Measurements from ENCODE around the gene CYBC1.

CYBC1 gene

DNA sequence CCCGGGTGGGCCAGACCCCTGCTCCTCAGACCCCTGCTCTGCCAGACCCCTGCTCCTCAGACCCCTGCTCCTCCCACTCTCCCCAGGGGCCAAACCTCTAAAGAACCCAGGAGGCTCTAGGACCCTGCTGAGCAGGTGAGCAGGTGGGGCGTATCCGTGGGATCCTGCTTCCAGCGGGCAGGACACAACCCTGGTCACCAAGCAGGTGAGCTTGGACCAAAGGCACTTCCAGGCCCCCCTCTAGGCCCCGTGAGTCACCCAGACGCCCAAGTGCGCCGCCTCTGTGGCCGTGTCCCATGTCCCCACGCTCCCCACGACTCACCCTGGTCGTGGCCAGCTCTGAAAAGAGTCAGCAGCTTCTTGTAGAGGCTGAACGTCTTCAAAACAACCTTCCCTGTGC lies 5.0 kb downstream of the CYBC1 start:
- Histone ChIP-seq H3K18ac (ENCODE audit: low read length) (no peak overlapping the region), H2BK5ac (ENCODE audit: low read length) (no peak overlapping the region), H3K36me3 (ENCODE audit: control insufficient read depth, insufficient read depth, low read length) (no peaks in the 10 kb centered on the region), H4K5ac (ENCODE audit: low read length) (no peak overlapping the region), H2AK5ac (ENCODE audit: low read length) (no peak overlapping the region), H3K4ac (ENCODE audit: low read depth, low read length) (no peak overlapping the region), H2BK15ac (replicated peaks; ENCODE audit: low read depth) (no peak overlapping the region), H3K4me2 (ENCODE audit: low read length) (no peak overlapping the region), H3K27ac (ENCODE audit: low read depth, low read length) (no peak overlapping the region), H3K56ac (ENCODE audit: low read length) (no peak overlapping the region), H3K4me3 (ENCODE audit: low read length) (no peak overlapping the region), H2BK120ac (ENCODE audit: low read depth, low read length) (no peak overlapping the region), H3K79me1 (ENCODE audit: low read length) (no peaks in the 10 kb centered on the region), H3K27me3 (ENCODE audit: insufficient read depth, low read length, poor library complexity) (no peaks in the 10 kb centered on the region), H3K9ac (ENCODE audit: low read length) (no peak overlapping the region), H4K8ac (ENCODE audit: low read depth, low read length) (no peak overlapping the region), H3K23ac (ENCODE audit: low read length) (no peak overlapping the region), H3K4me1 (ENCODE audit: control insufficient read depth, low read depth, low read length) (no peaks in the 10 kb centered on the region), H3K79me2 (ENCODE audit: control insufficient read depth, insufficient read depth, low read length) (no peaks in the 10 kb centered on the region)
- no CpG with 5 or more reads among the region's 13 CpGs for WGBS (ENCODE audit: extremely low coverage, insufficient coverage, low lambda C conversion rate)
- no peak for DNase-seq

DNA sequence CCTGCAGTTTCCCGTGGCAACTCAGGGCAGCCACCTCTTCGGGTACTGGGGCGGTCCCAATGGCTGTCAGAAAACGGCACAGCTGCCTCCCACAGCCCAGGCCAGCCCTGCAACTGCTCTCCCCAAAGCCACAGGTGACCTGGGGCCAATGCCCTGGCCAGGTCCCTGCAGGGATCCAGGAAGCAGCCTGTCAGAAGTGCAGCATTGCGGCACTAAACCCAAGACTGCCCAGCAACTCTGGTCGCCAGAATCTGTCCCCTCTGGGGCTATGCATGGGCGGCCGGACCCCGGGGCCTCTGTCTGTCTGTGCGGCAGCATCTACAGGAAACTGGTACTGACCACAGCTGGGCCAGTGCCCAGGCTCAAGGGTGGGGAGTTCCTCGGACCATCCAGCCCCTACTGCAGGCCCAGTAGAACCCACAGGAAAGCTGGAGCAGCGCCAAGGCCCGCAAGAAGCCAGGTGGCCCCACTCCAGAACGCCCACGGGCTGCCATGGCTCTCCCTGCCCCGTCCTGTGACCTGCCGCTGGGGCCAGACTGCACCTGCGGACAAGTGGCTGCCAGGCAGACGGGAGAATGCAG lies 5.5 kb downstream of the CYBC1 start:
- H3K23ac ChIP-seq (ENCODE audit: low read length): no peak overlapping the region
- H2BK15ac ChIP-seq (replicated peaks; ENCODE audit: low read depth): no peak overlapping the region
- H3K4me2 ChIP-seq (ENCODE audit: low read length): no peak overlapping the region
- H3K4me3 ChIP-seq (ENCODE audit: low read length): no peak overlapping the region
- no peak overlapping the region for H3K4ac ChIP-seq (ENCODE audit: low read depth, low read length)
- no peak overlapping the region for H2BK120ac ChIP-seq (ENCODE audit: low read depth, low read length)
- no peak overlapping the region for H3K27ac ChIP-seq (ENCODE audit: low read depth, low read length)
- H2BK5ac ChIP-seq (ENCODE audit: low read length): no peak overlapping the region
- no peaks in the 10 kb centered on the region for H3K36me3 ChIP-seq (ENCODE audit: control insufficient read depth, insufficient read depth, low read length)
- no peaks in the 10 kb centered on the region for H3K79me2 ChIP-seq (ENCODE audit: control insufficient read depth, insufficient read depth, low read length)
- no peak overlapping the region for H4K8ac ChIP-seq (ENCODE audit: low read depth, low read length)
- no peaks in the 10 kb centered on the region for H3K4me1 ChIP-seq (ENCODE audit: control insufficient read depth, low read depth, low read length)
- DNase-seq: no peak
- no peak overlapping the region for H4K5ac ChIP-seq (ENCODE audit: low read length)
- no peak overlapping the region for H3K56ac ChIP-seq (ENCODE audit: low read length)
- H2AK5ac ChIP-seq (ENCODE audit: low read length): no peak overlapping the region
- H3K18ac ChIP-seq (ENCODE audit: low read length): no peak overlapping the region
- H3K27me3 ChIP-seq (ENCODE audit: insufficient read depth, low read length, poor library complexity): no peaks in the 10 kb centered on the region
- no peak overlapping the region for H3K9ac ChIP-seq (ENCODE audit: low read length)
- WGBS (ENCODE audit: extremely low coverage, insufficient coverage, low lambda C conversion rate): no CpG with 5 or more reads among the region's 19 CpGs
- no peaks in the 10 kb centered on the region for H3K79me1 ChIP-seq (ENCODE audit: low read length)

DNA sequence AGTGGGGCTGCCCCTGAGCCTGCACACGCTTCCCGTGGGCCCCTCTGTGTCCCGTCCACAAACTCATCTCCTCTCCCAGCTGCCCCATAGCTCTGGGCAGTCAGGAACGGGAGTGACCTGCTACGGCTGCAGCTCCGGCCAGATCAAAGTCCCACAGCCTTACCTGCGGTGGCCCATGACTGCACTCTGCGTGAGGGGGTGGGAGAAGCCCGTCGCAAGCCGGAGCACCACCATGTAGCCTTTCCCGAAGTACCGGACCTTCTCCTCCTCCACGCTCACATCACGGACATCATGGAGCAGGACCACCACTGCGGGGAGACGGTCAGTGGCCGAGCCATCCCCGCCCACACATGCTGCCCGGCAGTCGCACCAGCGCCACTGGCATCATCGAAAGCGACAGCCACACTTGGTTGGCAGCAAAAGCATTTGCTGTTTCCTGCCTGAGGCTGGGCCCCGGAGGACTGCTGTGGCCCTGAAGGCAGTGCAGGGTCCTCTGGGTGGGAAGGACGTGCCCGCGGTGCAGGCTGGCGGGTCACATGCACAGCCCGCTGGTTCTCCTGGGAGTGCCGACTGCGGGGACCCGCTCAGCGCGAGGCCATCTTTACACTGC lies 6.2 kb downstream of the CYBC1 start:
- H3K79me2 ChIP-seq (ENCODE audit: control insufficient read depth, insufficient read depth, low read length): no peaks in the 10 kb centered on the region
- no peaks in the 10 kb centered on the region for H3K4me1 ChIP-seq (ENCODE audit: control insufficient read depth, low read depth, low read length)
- no peak overlapping the region for H3K4ac ChIP-seq (ENCODE audit: low read depth, low read length)
- no peak overlapping the region for H3K4me3 ChIP-seq (ENCODE audit: low read length)
- H3K23ac ChIP-seq (ENCODE audit: low read length): no peak overlapping the region
- no peak overlapping the region for H3K18ac ChIP-seq (ENCODE audit: low read length)
- no peak overlapping the region for H2BK120ac ChIP-seq (ENCODE audit: low read depth, low read length)
- no peak for DNase-seq
- H2BK15ac ChIP-seq (replicated peaks; ENCODE audit: low read depth): no peak overlapping the region
- H2BK5ac ChIP-seq (ENCODE audit: low read length): no peak overlapping the region
- no peak overlapping the region for H4K8ac ChIP-seq (ENCODE audit: low read depth, low read length)
- no peak overlapping the region for H4K5ac ChIP-seq (ENCODE audit: low read length)
- no peak overlapping the region for H3K9ac ChIP-seq (ENCODE audit: low read length)
- no peaks in the 10 kb centered on the region for H3K27me3 ChIP-seq (ENCODE audit: insufficient read depth, low read length, poor library complexity)
- H2AK5ac ChIP-seq (ENCODE audit: low read length): no peak overlapping the region
- no peaks in the 10 kb centered on the region for H3K36me3 ChIP-seq (ENCODE audit: control insufficient read depth, insufficient read depth, low read length)
- no peaks in the 10 kb centered on the region for H3K79me1 ChIP-seq (ENCODE audit: low read length)
- no peak overlapping the region for H3K27ac ChIP-seq (ENCODE audit: low read depth, low read length)
- no peak overlapping the region for H3K4me2 ChIP-seq (ENCODE audit: low read length)
- no CpG with 5 or more reads among the region's 35 CpGs for WGBS (ENCODE audit: extremely low coverage, insufficient coverage, low lambda C conversion rate)
- no peak overlapping the region for H3K56ac ChIP-seq (ENCODE audit: low read length)

DNA sequence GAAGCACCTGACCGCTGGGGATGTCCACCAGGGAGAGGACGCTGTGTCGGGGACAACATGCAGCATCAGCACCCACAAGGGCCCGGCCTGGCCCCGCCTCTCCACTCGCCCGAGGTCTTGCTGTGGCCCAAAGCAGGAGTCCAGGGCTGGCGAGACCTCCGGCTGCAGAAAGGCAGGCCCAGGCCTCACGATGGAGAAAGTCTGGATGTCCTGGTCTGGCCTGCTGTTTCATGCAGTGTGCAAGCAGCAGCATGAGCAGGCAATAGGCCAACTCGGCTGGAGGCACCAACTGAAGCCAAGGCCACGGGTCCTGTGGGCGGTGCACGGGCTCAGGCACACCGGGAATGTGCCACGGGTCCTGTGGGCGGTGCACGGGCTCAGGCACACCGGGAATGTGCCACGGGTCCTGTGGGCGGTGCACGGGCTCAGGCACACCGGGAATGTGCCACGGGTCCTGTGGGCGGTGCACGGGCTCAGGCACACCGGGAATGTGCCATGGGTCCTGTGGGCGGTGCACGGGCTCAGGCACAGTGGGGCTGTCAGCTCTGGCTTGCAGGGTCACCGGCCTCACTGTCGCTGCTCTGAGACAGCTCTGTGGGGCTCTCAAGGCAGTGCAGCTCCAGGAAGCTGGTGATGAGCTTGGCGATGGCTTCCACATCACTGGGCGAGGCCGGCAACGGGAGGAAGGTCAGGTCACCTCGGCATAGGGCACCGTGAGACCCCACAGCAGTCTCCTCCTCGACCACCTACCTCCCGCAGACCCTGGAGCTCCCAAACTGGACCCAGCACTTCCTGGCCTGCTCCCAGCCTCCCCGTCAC lies 6.9 kb downstream of the CYBC1 start:
- no peak overlapping the region for H3K4me2 ChIP-seq (ENCODE audit: low read length)
- no peak overlapping the region for H3K9ac ChIP-seq (ENCODE audit: low read length)
- H3K27ac ChIP-seq (ENCODE audit: low read depth, low read length): no peak overlapping the region
- no peak overlapping the region for H4K8ac ChIP-seq (ENCODE audit: low read depth, low read length)
- H3K4me1 ChIP-seq (ENCODE audit: control insufficient read depth, low read depth, low read length): no peaks in the 10 kb centered on the region
- no peak overlapping the region for H2BK120ac ChIP-seq (ENCODE audit: low read depth, low read length)
- no peak overlapping the region for H3K4ac ChIP-seq (ENCODE audit: low read depth, low read length)
- no peaks in the 10 kb centered on the region for H3K79me1 ChIP-seq (ENCODE audit: low read length)
- no peaks in the 10 kb centered on the region for H3K36me3 ChIP-seq (ENCODE audit: control insufficient read depth, insufficient read depth, low read length)
- no peak overlapping the region for H3K4me3 ChIP-seq (ENCODE audit: low read length)
- WGBS (ENCODE audit: extremely low coverage, insufficient coverage, low lambda C conversion rate): no CpG with 5 or more reads among the region's 40 CpGs
- no peak overlapping the region for H3K23ac ChIP-seq (ENCODE audit: low read length)
- H3K56ac ChIP-seq (ENCODE audit: low read length): no peak overlapping the region
- no peak overlapping the region for H3K18ac ChIP-seq (ENCODE audit: low read length)
- no peaks in the 10 kb centered on the region for H3K79me2 ChIP-seq (ENCODE audit: control insufficient read depth, insufficient read depth, low read length)
- H4K5ac ChIP-seq (ENCODE audit: low read length): no peak overlapping the region
- no peak overlapping the region for H2AK5ac ChIP-seq (ENCODE audit: low read length)
- H3K27me3 ChIP-seq (ENCODE audit: insufficient read depth, low read length, poor library complexity): no peaks in the 10 kb centered on the region
- no peak overlapping the region for H2BK15ac ChIP-seq (replicated peaks; ENCODE audit: low read depth)
- no peak overlapping the region for H2BK5ac ChIP-seq (ENCODE audit: low read length)
- no peak for DNase-seq

DNA sequence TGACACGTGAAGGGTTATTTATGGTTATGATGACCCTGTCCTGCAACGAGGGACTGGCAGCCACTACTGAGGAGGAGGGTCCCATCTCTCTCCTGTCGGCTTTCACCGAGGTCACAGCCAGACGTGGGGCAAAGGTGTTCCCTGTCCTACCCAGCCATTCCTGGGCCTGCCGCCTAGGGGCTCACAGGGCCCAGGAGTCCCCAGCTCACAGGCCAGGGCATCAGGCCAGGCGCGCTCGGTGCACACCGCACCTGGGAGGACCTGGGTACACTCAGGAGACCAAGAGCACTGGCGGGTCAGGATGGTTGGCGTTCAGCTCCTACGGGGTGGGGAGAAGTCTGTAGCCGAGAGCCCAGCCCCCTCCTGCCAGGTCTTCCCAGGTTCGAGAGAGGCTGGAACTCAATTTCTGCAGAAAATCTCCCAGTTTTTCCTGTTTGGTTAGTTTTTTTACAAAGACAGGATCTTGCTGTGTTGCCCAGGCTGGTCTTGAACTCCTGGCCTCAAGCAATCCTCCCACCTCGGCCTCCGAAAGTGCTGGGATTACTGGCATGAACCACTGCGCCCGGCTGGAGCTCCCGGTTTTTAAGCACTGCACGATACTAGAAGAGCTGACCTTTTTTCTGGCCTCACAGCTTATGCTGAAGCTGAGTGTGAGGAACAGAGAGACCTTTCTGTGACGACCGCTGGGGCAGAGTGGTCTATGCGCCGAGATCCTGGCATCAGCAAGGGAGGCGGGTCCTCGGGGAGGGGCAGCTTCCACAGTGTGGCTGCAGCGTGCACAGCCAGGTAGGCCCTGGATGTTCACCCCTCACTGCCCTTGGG lies 7.7 kb downstream of the CYBC1 start:
- Histone ChIP-seq H3K79me1 (ENCODE audit: low read length) (no peaks in the 10 kb centered on the region), H2BK5ac (ENCODE audit: low read length) (no peak overlapping the region), H3K4ac (ENCODE audit: low read depth, low read length) (no peak overlapping the region), H2AK5ac (ENCODE audit: low read length) (no peak overlapping the region), H3K56ac (ENCODE audit: low read length) (no peak overlapping the region), H3K18ac (ENCODE audit: low read length) (no peak overlapping the region), H4K8ac (ENCODE audit: low read depth, low read length) (no peak overlapping the region), H4K5ac (ENCODE audit: low read length) (no peak overlapping the region), H3K27ac (ENCODE audit: low read depth, low read length) (no peak overlapping the region), H3K36me3 (ENCODE audit: control insufficient read depth, insufficient read depth, low read length) (no peaks in the 10 kb centered on the region), H2BK120ac (ENCODE audit: low read depth, low read length) (no peak overlapping the region), H3K4me1 (ENCODE audit: control insufficient read depth, low read depth, low read length) (no peaks in the 10 kb centered on the region), H3K4me3 (ENCODE audit: low read length) (no peak overlapping the region), H3K79me2 (ENCODE audit: control insufficient read depth, insufficient read depth, low read length) (no peaks in the 10 kb centered on the region), H3K23ac (ENCODE audit: low read length) (no peak overlapping the region), H3K9ac (ENCODE audit: low read length) (no peak overlapping the region), H3K4me2 (ENCODE audit: low read length) (no peak overlapping the region), H2BK15ac (replicated peaks; ENCODE audit: low read depth) (no peak overlapping the region), H3K27me3 (ENCODE audit: insufficient read depth, low read length, poor library complexity) (no peaks in the 10 kb centered on the region)
- no CpG with 5 or more reads among the region's 28 CpGs for WGBS (ENCODE audit: extremely low coverage, insufficient coverage, low lambda C conversion rate)
- DNase-seq: no peak
